ENCODE measurements around the gene UQCC3. TPM values are rescaled to one million over a fixed set of nuclear protein-coding genes. Genes with fewer than 3 reads are reported as not detected.

Gene UQCC3
- polyA plus RNA-seq, result 10 to 100 TPM; 13.9 to 18.0 (median 14.0) TPM

GRCh38 chr11:62671608-62672389, at the start of gene UQCC3, which contains the start of gene LBHD1:
Gene UQCC3 (plus strand): TSS chr11:62671673. CDS start chr11:62671746, 73 bp downstream.
Gene LBHD1 (minus strand): TSS chr11:62672267. CDS start chr11:62670031, 2,236 bp downstream.
- peaks cover 3 to 12% (median 11%) of the 10 kb centered on the region in 3 donors for H3K27me3 Mint-ChIP-seq (ENCODE audit: low read depth in 3 of 3)
- H3K36me3 Mint-ChIP-seq, result peaks cover 4 to 7% (median 4%) of the 10 kb centered on the region in 3 donors
- peaks cover 43 to 51% of the 10 kb centered on the region in 2 donors for H3K4me1 Mint-ChIP-seq
- peak; percentile 70 to 86 (median 83) for DNase-seq
- H3K4me3 Mint-ChIP-seq, result peak within 1 kb of the TSS; percentile 97 to 100 (median 100)
- peak within 1 kb of the TSS; percentile 92 to 98 (median 96) for H3K27ac Mint-ChIP-seq
- H3K9me3 Mint-ChIP-seq, result no peaks in the 10 kb centered on the region

- Mint-ChIP-seq H3K36me3 (peaks cover 6 to 25% (median 9%) of the 10 kb centered on the region in 3 donors), H3K27me3 (ENCODE audit: low read depth in 3 of 3) (peaks cover 0 to 10% (median 9%) of the 10 kb centered on the region in 3 donors), H3K4me1 (peaks cover 26 to 27% of the 10 kb centered on the region in 2 donors), H3K4me3 (peak overlapping the region; percentile 70 to 89 (median 77)), H3K27ac (peak overlapping the region; percentile 91 to 100 (median 94)), H3K9me3 (no peaks in the 10 kb centered on the region)
- no peak for DNase-seq
Observed at GRCh38 chr11:62622476-62623089, 48.9 kb upstream of the UQCC3 start.

GRCh38 chr11:62627713-62628112, 43.8 kb upstream of the UQCC3 start:
- peaks cover 15 to 62% (median 28%) of the 10 kb centered on the region in 3 donors for H3K36me3 Mint-ChIP-seq
- no peak overlapping the region for H3K4me3 Mint-ChIP-seq
- H3K9me3 Mint-ChIP-seq, result no peaks in the 10 kb centered on the region

GRCh38 chr11:62632492-62632891, 39.0 kb upstream of the UQCC3 start:
- H3K4me3 Mint-ChIP-seq, result no peak overlapping the region
- H3K4me1 Mint-ChIP-seq, result peaks cover 16 to 17% of the 10 kb centered on the region in 2 donors
- H3K36me3 Mint-ChIP-seq, result peaks cover 23 to 70% (median 33%) of the 10 kb centered on the region in 3 donors
- H3K27me3 Mint-ChIP-seq (ENCODE audit: low read depth in 3 of 3), result peaks cover 0 to 5% (median 2%) of the 10 kb centered on the region in 3 donors
- no peaks in the 10 kb centered on the region for H3K9me3 Mint-ChIP-seq
- no peak for DNase-seq
- H3K27ac Mint-ChIP-seq, result peak overlapping the region in 2 of 6 donors; percentile 55 to 59

More at GRCh38 chr11:62627713-62628112, 43.8 kb upstream of the UQCC3 start:
- peak overlapping the region in 2 of 6 donors; percentile 26 to 75 for H3K27ac Mint-ChIP-seq
- DNase-seq, result no peak
- H3K27me3 Mint-ChIP-seq (ENCODE audit: low read depth in 3 of 3), result peaks cover 0 to 5% (median under 1%) of the 10 kb centered on the region in 3 donors
- H3K4me1 Mint-ChIP-seq, result peaks cover 0 to 3% of the 10 kb centered on the region in 2 donors

- peak overlapping the region in 3 of 5 donors; percentile 15 to 48 (median 26) for H3K4me3 Mint-ChIP-seq
- peaks cover 45 to 48% of the 10 kb centered on the region in 2 donors for H3K4me1 Mint-ChIP-seq
- peaks cover 0 to 5% (median 5%) of the 10 kb centered on the region in 3 donors for H3K36me3 Mint-ChIP-seq
- DNase-seq, result no peak
- H3K27me3 Mint-ChIP-seq (ENCODE audit: low read depth in 3 of 3), result peaks cover 0 to 11% (median 0%) of the 10 kb centered on the region in 3 donors
- H3K9me3 Mint-ChIP-seq, result no peaks in the 10 kb centered on the region
- peak overlapping the region in 5 of 6 donors; percentile 17 to 59 (median 39) for H3K27ac Mint-ChIP-seq
Observed at GRCh38 chr11:62644220-62644619, 27.3 kb upstream of the UQCC3 start.

GRCh38 chr11:62645671-62645945, 25.9 kb upstream of the UQCC3 start:
- H3K27ac Mint-ChIP-seq, result peak overlapping the region; percentile 95 to 99 (median 98)
- H3K4me3 Mint-ChIP-seq, result peak overlapping the region; percentile 91 to 99 (median 96)
- peaks cover 0 to 10% (median 0%) of the 10 kb centered on the region in 3 donors for H3K27me3 Mint-ChIP-seq (ENCODE audit: low read depth in 3 of 3)
- no peaks in the 10 kb centered on the region for H3K9me3 Mint-ChIP-seq
- H3K4me1 Mint-ChIP-seq, result peaks cover 40 to 41% of the 10 kb centered on the region in 2 donors
- H3K36me3 Mint-ChIP-seq, result no peaks in the 10 kb centered on the region
- no peak for DNase-seq

GRCh38 chr11:62645946-62646824, 25.3 kb upstream of the UQCC3 start, which contains the start of gene GANAB:
Gene GANAB (minus strand): TSS chr11:62646613. CDS start chr11:62646599, 14 bp downstream.
- Mint-ChIP-seq H3K27ac (peak within 1 kb of the TSS; percentile 95 to 99 (median 98)), H3K36me3 (no peaks in the 10 kb centered on the region), H3K4me1 (peaks cover 35% of the 10 kb centered on the region in 2 donors), H3K4me3 (peak within 1 kb of the TSS; percentile 91 to 99 (median 96)), H3K9me3 (no peaks in the 10 kb centered on the region), H3K27me3 (ENCODE audit: low read depth in 3 of 3) (peaks cover 0 to 7% (median 0%) of the 10 kb centered on the region in 3 donors)
- peak; percentile 96 to 97 (median 97) for DNase-seq

GRCh38 chr11:62646825-62647608, 24.5 kb upstream of the UQCC3 start:
- Mint-ChIP-seq H3K36me3 (no peaks in the 10 kb centered on the region), H3K4me3 (peak overlapping the region; percentile 91 to 99 (median 96)), H3K9me3 (no peaks in the 10 kb centered on the region), H3K4me1 (peaks cover 35% of the 10 kb centered on the region in 2 donors), H3K27me3 (ENCODE audit: low read depth in 3 of 3) (peaks cover 0 to 7% (median 0%) of the 10 kb centered on the region in 3 donors), H3K27ac (peak overlapping the region; percentile 95 to 99 (median 98))
- DNase-seq, result no peak

- H3K4me3 Mint-ChIP-seq, result no peak overlapping the region
- H3K36me3 Mint-ChIP-seq, result no peaks in the 10 kb centered on the region
- H3K27ac Mint-ChIP-seq, result peak overlapping the region in 1 of 6 donors; percentile 35
- peaks cover 37 to 41% of the 10 kb centered on the region in 2 donors for H3K4me1 Mint-ChIP-seq
- H3K27me3 Mint-ChIP-seq (ENCODE audit: low read depth in 3 of 3), result peaks cover 0 to 7% (median 1%) of the 10 kb centered on the region in 3 donors
- DNase-seq, result no peak
- H3K9me3 Mint-ChIP-seq, result no peaks in the 10 kb centered on the region
Observed at GRCh38 chr11:62647609-62648005, 23.9 kb upstream of the UQCC3 start.

- H3K4me3 Mint-ChIP-seq, result no peak overlapping the region
Observed at GRCh38 chr11:62648185-62648966, 23.1 kb upstream of the UQCC3 start.

GRCh38 chr11:62648967-62649364, 22.5 kb upstream of the UQCC3 start:
- no peak overlapping the region for H3K4me3 Mint-ChIP-seq
- no peaks in the 10 kb centered on the region for H3K36me3 Mint-ChIP-seq
- peaks cover 9 to 16% (median 11%) of the 10 kb centered on the region in 3 donors for H3K27me3 Mint-ChIP-seq (ENCODE audit: low read depth in 3 of 3)
- no peaks in the 10 kb centered on the region for H3K9me3 Mint-ChIP-seq
- DNase-seq, result no peak
- peak overlapping the region in 1 of 6 donors; percentile 40 for H3K27ac Mint-ChIP-seq
- peaks cover 45 to 51% of the 10 kb centered on the region in 2 donors for H3K4me1 Mint-ChIP-seq

More at GRCh38 chr11:62648185-62648966, 23.1 kb upstream of the UQCC3 start:
- H3K27me3 Mint-ChIP-seq (ENCODE audit: low read depth in 3 of 3), result peaks cover 5 to 10% (median 8%) of the 10 kb centered on the region in 3 donors
- DNase-seq, result no peak
- no peaks in the 10 kb centered on the region for H3K36me3 Mint-ChIP-seq
- H3K27ac Mint-ChIP-seq, result peak overlapping the region in 1 of 6 donors; percentile 35
- no peaks in the 10 kb centered on the region for H3K9me3 Mint-ChIP-seq
- peaks cover 42 to 47% of the 10 kb centered on the region in 2 donors for H3K4me1 Mint-ChIP-seq

GRCh38 chr11:62649486-62649885, 22.0 kb upstream of the UQCC3 start:
- Mint-ChIP-seq H3K27me3 (ENCODE audit: low read depth in 3 of 3) (peaks cover 9 to 21% (median 16%) of the 10 kb centered on the region in 3 donors), H3K9me3 (no peaks in the 10 kb centered on the region), H3K4me1 (peaks cover 40 to 48% of the 10 kb centered on the region in 2 donors), H3K27ac (no peak overlapping the region), H3K36me3 (no peaks in the 10 kb centered on the region), H3K4me3 (no peak overlapping the region)
- DNase-seq, result no peak

All from immature natural killer cell (primary cell).